HCT116 (cell line): ENCODE results near the gene NCCRP1.

Experiments
- MAX ChIP-seq: IDR thresholded peaks from 2 replicates; pipeline ENCODE4 v1.6.1; 2012
- REST ChIP-seq: IDR thresholded peaks from 2 replicates; pipeline ENCODE4 v1.6.1; 2012; ENCODE audit warnings: low read depth
- SIN3A ChIP-seq: IDR thresholded peaks from 2 replicates; pipeline ENCODE4 v1.6.1; 2012; ENCODE audit warnings: low read depth
- ZBTB33 ChIP-seq: IDR thresholded peaks from 2 replicates; pipeline ENCODE4 v1.6.1; 2011; ENCODE audit warnings: mild to moderate bottlenecking, low read length, moderate library complexity; ENCODE audit not compliant: insufficient replicate concordance; ENCODE audit errors: extremely low read depth
- TF ChIP-seq, protein P1 (sequence below), 3 experiments: fragments of 200-600 bp in 1 of 3; sonication (generic) in 1 of 3; IDR thresholded peaks in 2 of 3; conservative IDR thresholded peaks in 1 of 3; 2 replicates each; pipeline ENCODE4 v1.5.1; 2012 to 2017; ENCODE audit warnings: low read depth in 2 of 3, low read length in 2 of 3, antibody characterized with exemption in 1 of 3, borderline replicate concordance in 1 of 3, control low read depth in 1 of 3, mild to moderate bottlenecking in 1 of 3, mixed read lengths in 1 of 3, mixed run types in 1 of 3, moderate library complexity in 1 of 3; ENCODE audit not compliant: insufficient read depth in 1 of 3

- no peak for TF ChIP-seq REST
- TF ChIP-seq, protein P1, sequence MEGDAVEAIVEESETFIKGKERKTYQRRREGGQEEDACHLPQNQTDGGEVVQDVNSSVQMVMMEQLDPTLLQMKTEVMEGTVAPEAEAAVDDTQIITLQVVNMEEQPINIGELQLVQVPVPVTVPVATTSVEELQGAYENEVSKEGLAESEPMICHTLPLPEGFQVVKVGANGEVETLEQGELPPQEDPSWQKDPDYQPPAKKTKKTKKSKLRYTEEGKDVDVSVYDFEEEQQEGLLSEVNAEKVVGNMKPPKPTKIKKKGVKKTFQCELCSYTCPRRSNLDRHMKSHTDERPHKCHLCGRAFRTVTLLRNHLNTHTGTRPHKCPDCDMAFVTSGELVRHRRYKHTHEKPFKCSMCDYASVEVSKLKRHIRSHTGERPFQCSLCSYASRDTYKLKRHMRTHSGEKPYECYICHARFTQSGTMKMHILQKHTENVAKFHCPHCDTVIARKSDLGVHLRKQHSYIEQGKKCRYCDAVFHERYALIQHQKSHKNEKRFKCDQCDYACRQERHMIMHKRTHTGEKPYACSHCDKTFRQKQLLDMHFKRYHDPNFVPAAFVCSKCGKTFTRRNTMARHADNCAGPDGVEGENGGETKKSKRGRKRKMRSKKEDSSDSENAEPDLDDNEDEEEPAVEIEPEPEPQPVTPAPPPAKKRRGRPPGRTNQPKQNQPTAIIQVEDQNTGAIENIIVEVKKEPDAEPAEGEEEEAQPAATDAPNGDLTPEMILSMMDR (IDR thresholded peaks at IDR 0.05 in 2 of 3, conservative IDR thresholded peaks at IDR 0.05 in 1 of 3; ENCODE audit: borderline replicate concordance in 1 of 3, insufficient read depth in 1 of 3, low read depth in 2 of 3, low read length in 2 of 3), result peak in 2 of 3 experiments; percentile 32 to 33; a peak in 3 of 6 replicates
- no peak for TF ChIP-seq ZBTB33
- no peak for TF ChIP-seq MAX
- TF ChIP-seq SIN3A, result no peak
Observed at GRCh38 chr19:39197808-39198207, 1.0 kb downstream of the NCCRP1 start.
